ENCODE data around the gene CXXC5.
"Not testable (repeated sequence)": the region's sequence is repeated elsewhere in the genome, so short reads cannot be mapped to it uniquely, and the experiment has no call there.

CXXC5 gene

GRCh38 chr5:139710319-139711066 is 62.3 kb downstream of the CXXC5 start:
- peak in 2 of 3 donors; percentile 21 for DNase-seq (ENCODE audit: low read depth in 3 of 3)

GRCh38 chr5:139711067-139711905 is 63.1 kb downstream of the CXXC5 start:
- peak; percentile 10 to 42 (median 22) for DNase-seq (ENCODE audit: low read depth in 3 of 3)

- no peak for DNase-seq (ENCODE audit: low read depth in 3 of 3)
Observed at GRCh38 chr5:139711906-139712224, 63.7 kb downstream of the CXXC5 start.

- no peak for DNase-seq (ENCODE audit: low read depth in 3 of 3)
Observed at GRCh38 chr5:139712412-139712811, 64.3 kb downstream of the CXXC5 start.

- DNase-seq (ENCODE audit: low read depth in 3 of 3) = not testable (repeated sequence)
Observed at GRCh38 chr5:139713898-139714297, 65.7 kb downstream of the CXXC5 start.

- DNase-seq (ENCODE audit: low read depth in 3 of 3) = no peak
Observed at GRCh38 chr5:139717221-139717620, 69.1 kb downstream of the CXXC5 start.

- not testable (repeated sequence) for DNase-seq (ENCODE audit: low read depth in 3 of 3)
Observed at GRCh38 chr5:139718403-139718802, 70.3 kb downstream of the CXXC5 start.

- DNase-seq (ENCODE audit: low read depth in 3 of 3) = not testable (repeated sequence)
Observed at GRCh38 chr5:139719970-139720369, 71.8 kb downstream of the CXXC5 start.

GRCh38 chr5:139723986-139724587 is 75.9 kb downstream of the CXXC5 start:
- no peak for DNase-seq (ENCODE audit: low read depth in 3 of 3)

GRCh38 chr5:139725073-139725830 is 77.1 kb downstream of the CXXC5 start:
- no peak for DNase-seq (ENCODE audit: low read depth in 3 of 3)

GRCh38 chr5:139726248-139726647 is 78.1 kb downstream of the CXXC5 start:
- no peak for DNase-seq (ENCODE audit: low read depth in 3 of 3)

GRCh38 chr5:139727615-139728014 is 79.5 kb downstream of the CXXC5 start:
- DNase-seq (ENCODE audit: low read depth in 3 of 3) = not testable (repeated sequence)

GRCh38 chr5:139731281-139731680 is 83.1 kb downstream of the CXXC5 start:
- no peak for DNase-seq (ENCODE audit: low read depth in 3 of 3)

GRCh38 chr5:139732019-139732418 is 83.9 kb downstream of the CXXC5 start:
- DNase-seq (ENCODE audit: low read depth in 3 of 3) = no peak

GRCh38 chr5:139733010-139733688 is 85.0 kb downstream of the CXXC5 start:
- no peak for DNase-seq (ENCODE audit: low read depth in 3 of 3)
